HT1080 (cell line): ENCODE data around the gene L3MBTL4. TPM values are rescaled to one million over a fixed set of nuclear protein-coding genes. Genes with fewer than 3 reads are reported as not detected.
"Not testable (repeated sequence)": the region's sequence is repeated elsewhere in the genome, so short reads cannot be mapped to it uniquely, and the experiment has no call there.

Experiments used
- DNase-seq: peaks from one replicate; pipeline ENCODE4 v3.0.0-alpha.2; 2015; ENCODE audit warnings: low read depth
- total RNA-seq: library from RNA; depleted of rRNA; stranded (reverse); fragments of >200 nt; shearing (Covaris generic); gene quantifications from 2 replicates; pipeline ENCODE4 v1.2.3, GENCODE V29; 2014

L3MBTL4 gene
- total RNA-seq, 1 experiment from 2014 or later = 0.43 TPM

DNA sequence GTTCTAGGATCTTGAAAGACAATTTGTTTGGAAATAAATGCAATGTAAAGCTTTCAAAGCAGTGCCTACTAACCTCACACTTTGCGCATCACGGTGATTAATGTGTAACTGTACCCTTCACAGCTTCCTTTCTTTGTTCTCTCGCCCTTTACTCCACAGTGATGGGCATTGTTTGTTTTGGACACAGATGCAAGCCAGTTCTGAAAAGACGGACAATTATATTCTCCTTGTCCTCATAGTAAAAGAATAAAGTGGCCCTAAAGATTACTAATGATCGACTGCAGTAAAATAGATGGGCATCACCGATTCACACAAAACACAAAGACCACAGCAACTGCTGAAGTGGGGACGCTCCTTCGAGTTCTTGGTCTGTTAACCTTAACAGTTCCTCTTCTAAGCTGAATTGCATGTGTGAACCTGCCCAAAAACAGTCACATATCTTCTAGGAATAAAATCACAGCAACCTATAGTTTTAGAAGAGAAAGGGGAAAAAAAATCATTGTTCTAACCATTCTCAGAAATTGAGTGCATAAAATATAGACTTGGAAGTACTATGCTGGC lies 7.7 kb downstream of the L3MBTL4 start:
- no peak for DNase-seq

- peak; percentile 5 for DNase-seq
These were observed 8.4 kb downstream of the L3MBTL4 start for GRCh38 chr18:6406075-6406909.

GRCh38 chr18:6405237-6406074 lies 9.3 kb downstream of the L3MBTL4 start:
- DNase-seq = no peak

GRCh38 chr18:6404834-6405233 lies 9.9 kb downstream of the L3MBTL4 start:
- no peak for DNase-seq

DNA sequence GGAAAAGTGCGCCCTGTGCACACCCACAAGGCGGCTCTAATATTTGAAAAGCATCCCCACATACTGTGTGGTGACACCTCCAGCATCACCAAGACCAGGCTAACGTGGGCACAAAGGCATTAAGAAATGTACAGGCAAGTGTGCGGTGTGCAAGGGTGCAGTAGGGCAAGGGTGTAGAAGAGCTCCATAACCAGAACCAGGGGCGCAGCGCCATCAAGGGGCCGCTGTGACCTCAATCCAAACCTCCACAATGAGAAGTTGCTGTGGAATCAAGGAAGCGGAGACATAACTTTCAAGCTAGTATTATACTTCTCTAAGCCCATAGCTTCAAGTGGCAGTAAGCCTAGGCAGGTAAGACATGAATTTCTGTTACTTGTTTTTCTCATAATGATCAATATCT lies 13.0 kb downstream of the L3MBTL4 start:
- peak; percentile 20 for DNase-seq

DNA sequence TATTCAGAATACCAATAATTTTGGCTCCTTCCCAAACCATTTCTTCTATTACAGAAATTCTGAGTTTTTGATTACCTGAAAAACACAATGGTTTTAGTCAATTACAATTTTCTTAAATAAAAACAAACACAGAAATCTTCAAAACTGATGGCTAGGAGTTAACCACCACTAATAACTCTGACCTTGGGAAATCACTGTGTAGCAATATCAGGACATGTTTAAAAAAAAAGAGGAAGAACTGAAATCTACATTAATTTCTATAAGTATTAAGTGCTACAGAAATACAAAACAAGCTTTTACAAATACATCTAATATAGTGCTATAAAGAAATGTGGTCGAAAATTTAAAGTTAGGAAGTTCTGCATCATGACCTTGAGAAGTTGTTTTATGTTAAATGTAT lies 14.9 kb downstream of the L3MBTL4 start:
- no peak for DNase-seq

GRCh38 chr18:6397931-6398566 lies 16.7 kb downstream of the L3MBTL4 start:
- DNase-seq = no peak

- no peak for DNase-seq
These were observed 17.9 kb downstream of the L3MBTL4 start for GRCh38 chr18:6396847-6397246.

- no peak for DNase-seq
These were observed 18.4 kb downstream of the L3MBTL4 start for GRCh38 chr18:6396276-6396675.

- no peak for DNase-seq
These were observed 25.7 kb downstream of the L3MBTL4 start for GRCh38 chr18:6389005-6389404.

DNA sequence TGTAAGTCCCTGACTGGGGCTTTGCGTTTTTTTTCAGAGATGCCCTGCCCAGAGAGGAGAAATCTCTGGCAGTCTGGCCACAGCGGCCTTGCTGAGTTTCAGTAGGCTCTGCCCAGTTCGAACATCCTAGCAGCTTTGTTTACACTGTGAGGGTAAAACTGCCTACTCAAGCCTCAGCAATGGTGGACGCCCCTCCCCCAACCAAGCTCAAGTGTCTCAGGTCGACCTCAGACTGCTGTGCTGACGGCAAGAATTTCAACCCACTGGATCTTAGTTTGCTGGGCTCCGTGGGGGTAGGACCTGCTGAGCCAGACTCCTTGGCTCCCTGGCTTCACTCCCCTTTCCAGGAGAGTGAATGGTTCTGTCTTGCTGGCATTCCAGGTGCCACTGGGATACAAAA lies 31.7 kb downstream of the L3MBTL4 start:
- DNase-seq = no peak

GRCh38 chr18:6377473-6377872 lies 37.2 kb downstream of the L3MBTL4 start:
- not testable (repeated sequence) for DNase-seq

- no peak for DNase-seq
These were observed 38.1 kb downstream of the L3MBTL4 start for GRCh38 chr18:6376433-6377229.

DNA sequence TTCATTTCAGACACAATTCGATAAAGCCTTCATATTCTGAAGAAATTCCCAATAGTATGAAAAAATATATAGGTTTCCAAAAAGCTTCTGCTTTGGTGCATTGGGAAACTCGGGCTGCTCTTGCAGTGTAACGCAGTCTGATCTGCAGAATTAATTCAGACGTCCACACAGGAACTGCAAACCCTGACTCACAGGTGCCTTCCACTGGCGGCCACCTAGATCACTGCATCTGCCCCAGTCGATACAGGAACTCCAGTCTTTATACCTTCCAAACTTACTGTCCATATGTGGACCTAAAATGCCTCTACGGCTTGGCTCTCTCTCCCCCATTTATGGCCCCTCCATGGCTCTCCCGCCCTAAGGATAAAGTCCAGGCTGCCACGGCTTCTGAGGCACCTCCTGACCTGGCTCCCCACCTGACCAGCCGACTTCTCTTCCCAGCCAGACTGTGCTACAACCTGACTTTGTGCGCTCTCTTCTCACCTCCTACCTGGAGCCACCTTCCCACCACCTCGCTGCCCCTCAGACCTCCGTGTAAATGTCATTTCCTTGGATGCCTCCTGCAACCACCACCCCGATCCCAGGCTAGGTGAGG lies 39.7 kb downstream of the L3MBTL4 start:
- DNase-seq = no peak

DNA sequence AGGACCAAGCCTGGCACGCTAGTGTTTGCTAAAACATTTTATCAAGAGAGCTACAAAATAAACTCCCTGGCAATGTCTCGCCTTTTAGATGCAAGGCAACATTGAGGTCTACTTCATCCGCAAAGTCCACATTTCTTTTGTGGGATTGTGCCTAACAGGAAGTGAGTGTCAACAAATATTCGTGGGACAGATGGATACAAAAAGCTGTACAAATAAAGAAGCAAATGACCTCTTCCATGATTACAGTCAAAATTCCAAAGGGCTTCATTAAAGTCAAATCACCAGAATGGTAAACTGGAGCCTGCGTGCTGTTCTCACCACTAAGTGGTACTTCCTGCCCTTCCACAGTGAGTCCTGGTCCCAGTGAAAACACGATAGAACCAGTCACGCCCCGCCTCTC lies 40.4 kb downstream of the L3MBTL4 start:
- DNase-seq = no peak

DNA sequence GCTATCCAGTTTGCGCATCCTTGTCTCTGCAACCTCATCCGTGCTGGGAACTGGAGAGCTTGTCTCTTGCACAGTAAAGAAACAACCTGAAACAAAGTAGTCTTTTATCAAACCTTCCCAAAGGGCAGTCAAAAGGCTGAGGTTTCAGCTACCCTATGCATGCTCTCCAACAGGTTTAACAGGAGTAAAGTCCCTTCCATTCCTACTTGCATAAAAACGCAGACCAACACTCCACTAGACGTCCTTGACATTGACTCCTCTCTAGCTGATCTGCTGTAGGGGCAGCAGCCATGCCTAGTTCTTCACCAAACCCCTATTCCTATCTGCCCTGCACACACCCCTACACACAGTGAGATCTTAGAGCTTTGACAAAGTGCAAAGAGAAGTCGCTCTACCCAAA lies 41.5 kb downstream of the L3MBTL4 start:
- DNase-seq = no peak

DNA sequence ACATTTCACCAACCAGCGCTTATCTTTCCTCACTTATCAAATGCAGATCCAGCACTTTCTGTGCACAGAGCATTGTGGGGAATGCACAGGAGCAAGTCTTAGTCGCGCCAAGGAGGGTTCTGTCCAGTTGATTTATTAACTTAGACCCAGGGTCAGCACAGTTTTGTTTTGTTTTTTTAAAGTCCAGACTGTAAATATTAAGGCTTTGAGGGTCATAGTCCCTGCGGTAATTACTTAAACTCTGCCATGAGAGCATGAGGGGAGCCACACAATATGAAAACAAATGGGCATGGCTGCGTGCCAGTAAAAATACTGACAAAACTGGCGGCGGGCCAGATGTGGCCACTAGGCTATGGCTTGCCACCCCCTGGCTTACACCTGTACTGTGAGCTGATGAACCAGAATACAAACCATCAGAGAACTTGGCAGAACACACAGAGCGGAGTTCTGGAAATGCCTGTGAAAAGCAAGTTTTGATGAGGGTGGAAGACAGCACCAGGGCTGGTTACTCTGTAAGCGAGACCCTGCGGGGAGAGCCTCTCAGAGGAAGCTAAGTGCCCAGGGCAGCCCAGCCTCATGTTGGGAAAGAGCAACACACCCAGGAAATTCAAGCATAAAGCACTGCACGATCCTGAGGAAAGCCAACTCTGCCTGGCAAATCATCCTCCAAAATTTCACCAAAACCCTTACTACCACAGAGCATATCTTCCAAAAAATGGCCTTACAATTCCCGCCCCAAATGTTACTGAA lies 43.6 kb downstream of the L3MBTL4 start:
- no peak for DNase-seq

- DNase-seq = no peak
These were observed 44.3 kb downstream of the L3MBTL4 start for GRCh38 chr18:6370410-6370809.

- DNase-seq = peak; percentile 7
These were observed 46.7 kb downstream of the L3MBTL4 start for GRCh38 chr18:6368017-6368416.

GRCh38 chr18:6367208-6367607 lies 47.5 kb downstream of the L3MBTL4 start:
- DNase-seq = no peak
